ENCODE data around the gene CFC1B. TPM values are rescaled to one million over a fixed set of nuclear protein-coding genes. Genes with fewer than 3 reads are reported as not detected.
"Not testable (repeated sequence)": the region's sequence is repeated elsewhere in the genome, so short reads cannot be mapped to it uniquely, and the experiment has no call there.

Gene CFC1B
- total and polyA plus RNA-seq, 2 donors (not counting 1 experiment from before 2014, with no cell fraction given) = not detected

GRCh38 chr2:130544978-130545377 is 24.0 kb downstream of the CFC1B start:
- WGBS (ENCODE audit: insufficient coverage) = no CpG with 5 or more reads among the region's 5 CpGs
- H3K27ac Mint-ChIP-seq, CTCF ChIA-PET: not testable (repeated sequence)

GRCh38 chr2:130548418-130548817 is 27.4 kb downstream of the CFC1B start:
- H3K9ac ChIP-seq (ENCODE audit: low read length); H2AFZ ChIP-seq (ENCODE audit: insufficient read depth, low read depth, low read length, poor library complexity, severe bottlenecking); CTCF ChIA-PET; H3K4me1 ChIP-seq (ENCODE audit: control insufficient read depth in 2 of 2, insufficient read depth in 2 of 2, low read length in 2 of 2); H3K27me3 Mint-ChIP-seq; H4K20me1 ChIP-seq (ENCODE audit: control insufficient read depth, insufficient read depth, low read length, poor library complexity, severe bottlenecking); H3K36me3 ChIP-seq (replicated peaks in 1 of 2; ENCODE audit: control extremely low read depth in 1 of 2, control insufficient read depth in 1 of 2, extremely low read depth in 1 of 2, insufficient read depth in 2 of 2, low read length in 1 of 2); POLR2A ChIA-PET; ATAC-seq (ENCODE audit: low read depth); DNase-seq; H3K79me2 ChIP-seq (ENCODE audit: control insufficient read depth, insufficient read depth, low read length); H3K9me3 Mint-ChIP-seq (ENCODE audit: insufficient read depth); intact Hi-C loops (cut with micrococcal nuclease); H3K27me3 ChIP-seq (replicated peaks in 1 of 4; ENCODE audit: control extremely low read depth in 1 of 4, control insufficient read depth in 3 of 4, insufficient read depth in 4 of 4, low read length in 3 of 4); H3K9me3 ChIP-seq (ENCODE audit: control extremely low read depth in 1 of 3, control insufficient read depth in 2 of 3, insufficient read depth in 1 of 3, low read length in 2 of 3); H3K4me3 Mint-ChIP-seq; H3K4me2 ChIP-seq (replicated peaks; ENCODE audit: low read depth, low read length, poor library complexity, severe bottlenecking); H3K4me1 Mint-ChIP-seq; H3K27ac ChIP-seq (ENCODE audit: low read length in 2 of 2); H3K4me3 ChIP-seq (ENCODE audit: control extremely low read depth in 1 of 5, extremely low read depth in 1 of 5, insufficient read depth in 1 of 5, low read depth in 2 of 5, low read length in 4 of 5); H3K27ac Mint-ChIP-seq: not testable (repeated sequence)
- no CpG with 5 or more reads among the region's 3 CpGs for WGBS (ENCODE audit: insufficient coverage)

More at GRCh38 chr2:130544978-130545377, 24.0 kb downstream of the CFC1B start:
- H3K9me3 Mint-ChIP-seq (ENCODE audit: insufficient read depth); intact Hi-C loops (cut with micrococcal nuclease); H3K4me1 Mint-ChIP-seq; H3K79me2 ChIP-seq (ENCODE audit: control insufficient read depth, insufficient read depth, low read length); H3K27ac ChIP-seq (ENCODE audit: low read length in 2 of 2); H3K27me3 ChIP-seq (replicated peaks in 1 of 4; ENCODE audit: control extremely low read depth in 1 of 4, control insufficient read depth in 3 of 4, insufficient read depth in 4 of 4, low read length in 3 of 4); H3K27me3 Mint-ChIP-seq; DNase-seq; H3K9ac ChIP-seq (ENCODE audit: low read length); ATAC-seq (ENCODE audit: low read depth); H4K20me1 ChIP-seq (ENCODE audit: control insufficient read depth, insufficient read depth, low read length, poor library complexity, severe bottlenecking); H3K36me3 ChIP-seq (replicated peaks in 1 of 2; ENCODE audit: control extremely low read depth in 1 of 2, control insufficient read depth in 1 of 2, extremely low read depth in 1 of 2, insufficient read depth in 2 of 2, low read length in 1 of 2); H3K4me2 ChIP-seq (replicated peaks; ENCODE audit: low read depth, low read length, poor library complexity, severe bottlenecking); POLR2A ChIA-PET; H3K4me3 Mint-ChIP-seq; H3K9me3 ChIP-seq (ENCODE audit: control extremely low read depth in 1 of 3, control insufficient read depth in 2 of 3, insufficient read depth in 1 of 3, low read length in 2 of 3); H2AFZ ChIP-seq (ENCODE audit: insufficient read depth, low read depth, low read length, poor library complexity, severe bottlenecking); H3K4me3 ChIP-seq (ENCODE audit: control extremely low read depth in 1 of 5, extremely low read depth in 1 of 5, insufficient read depth in 1 of 5, low read depth in 2 of 5, low read length in 4 of 5); H3K4me1 ChIP-seq (ENCODE audit: control insufficient read depth in 2 of 2, insufficient read depth in 2 of 2, low read length in 2 of 2): not testable (repeated sequence)

GRCh38 chr2:130549475-130549874 is 28.5 kb downstream of the CFC1B start:
- H4K20me1 ChIP-seq (ENCODE audit: control insufficient read depth, insufficient read depth, low read length, poor library complexity, severe bottlenecking); ATAC-seq (ENCODE audit: low read depth); CTCF ChIA-PET; H3K9me3 Mint-ChIP-seq (ENCODE audit: insufficient read depth); H3K27me3 ChIP-seq (replicated peaks in 1 of 4; ENCODE audit: control extremely low read depth in 1 of 4, control insufficient read depth in 3 of 4, insufficient read depth in 4 of 4, low read length in 3 of 4); H3K9me3 ChIP-seq (ENCODE audit: control extremely low read depth in 1 of 3, control insufficient read depth in 2 of 3, insufficient read depth in 1 of 3, low read length in 2 of 3); H3K4me1 ChIP-seq (ENCODE audit: control insufficient read depth in 2 of 2, insufficient read depth in 2 of 2, low read length in 2 of 2); H3K27ac Mint-ChIP-seq; DNase-seq; H3K4me2 ChIP-seq (replicated peaks; ENCODE audit: low read depth, low read length, poor library complexity, severe bottlenecking); POLR2A ChIA-PET; H3K4me3 ChIP-seq (ENCODE audit: control extremely low read depth in 1 of 5, extremely low read depth in 1 of 5, insufficient read depth in 1 of 5, low read depth in 2 of 5, low read length in 4 of 5); H3K27me3 Mint-ChIP-seq; H3K4me1 Mint-ChIP-seq; H2AFZ ChIP-seq (ENCODE audit: insufficient read depth, low read depth, low read length, poor library complexity, severe bottlenecking); intact Hi-C loops (cut with micrococcal nuclease); H3K36me3 ChIP-seq (replicated peaks in 1 of 2; ENCODE audit: control extremely low read depth in 1 of 2, control insufficient read depth in 1 of 2, extremely low read depth in 1 of 2, insufficient read depth in 2 of 2, low read length in 1 of 2); H3K9ac ChIP-seq (ENCODE audit: low read length); H3K4me3 Mint-ChIP-seq; H3K27ac ChIP-seq (ENCODE audit: low read length in 2 of 2); H3K79me2 ChIP-seq (ENCODE audit: control insufficient read depth, insufficient read depth, low read length): not testable (repeated sequence)
- no CpG with 5 or more reads among the region's 27 CpGs for WGBS (ENCODE audit: insufficient coverage)

- H3K9me3 ChIP-seq (ENCODE audit: control extremely low read depth in 1 of 3, control insufficient read depth in 2 of 3, insufficient read depth in 1 of 3, low read length in 2 of 3); H3K79me2 ChIP-seq (ENCODE audit: control insufficient read depth, insufficient read depth, low read length); DNase-seq; H3K4me3 ChIP-seq (ENCODE audit: control extremely low read depth in 1 of 5, extremely low read depth in 1 of 5, insufficient read depth in 1 of 5, low read depth in 2 of 5, low read length in 4 of 5); H3K4me3 Mint-ChIP-seq; intact Hi-C loops (cut with micrococcal nuclease); POLR2A ChIA-PET; H3K4me1 ChIP-seq (ENCODE audit: control insufficient read depth in 2 of 2, insufficient read depth in 2 of 2, low read length in 2 of 2); H3K4me1 Mint-ChIP-seq; H3K36me3 ChIP-seq (replicated peaks in 1 of 2; ENCODE audit: control extremely low read depth in 1 of 2, control insufficient read depth in 1 of 2, extremely low read depth in 1 of 2, insufficient read depth in 2 of 2, low read length in 1 of 2); H2AFZ ChIP-seq (ENCODE audit: insufficient read depth, low read depth, low read length, poor library complexity, severe bottlenecking); H3K4me2 ChIP-seq (replicated peaks; ENCODE audit: low read depth, low read length, poor library complexity, severe bottlenecking); H3K27me3 ChIP-seq (replicated peaks in 1 of 4; ENCODE audit: control extremely low read depth in 1 of 4, control insufficient read depth in 3 of 4, insufficient read depth in 4 of 4, low read length in 3 of 4); H4K20me1 ChIP-seq (ENCODE audit: control insufficient read depth, insufficient read depth, low read length, poor library complexity, severe bottlenecking); H3K27ac ChIP-seq (ENCODE audit: low read length in 2 of 2); CTCF ChIA-PET; ATAC-seq (ENCODE audit: low read depth); H3K27me3 Mint-ChIP-seq; H3K27ac Mint-ChIP-seq; H3K9ac ChIP-seq (ENCODE audit: low read length); H3K9me3 Mint-ChIP-seq (ENCODE audit: insufficient read depth): not testable (repeated sequence)
- WGBS (ENCODE audit: insufficient coverage) = no CpG with 5 or more reads among the region's 4 CpGs
These were observed 33.2 kb downstream of the CFC1B start for GRCh38 chr2:130554178-130554577.
